ENCODE data around the gene LPP.
A peak's percentile ranks its signal among the peaks of the same experiment; 100 is the strongest.

Gene LPP

GRCh38 chr3:188390775-188391443 is 237.0 kb downstream of the LPP start:
- no peaks in the 10 kb centered on the region for H3K9me3 ChIP-seq (ENCODE audit: low read length)

GRCh38 chr3:188391592-188391991 is 237.6 kb downstream of the LPP start:
- Histone ChIP-seq H3K9ac (ENCODE audit: low read length) (no peak overlapping the region), H3K36me3 (ENCODE audit: insufficient read depth, low read length) (no peaks in the 10 kb centered on the region), H4K20me1 (ENCODE audit: insufficient read depth, low read length) (no peaks in the 10 kb centered on the region), H3K27ac (ENCODE audit: low read depth, low read length, poor library complexity, severe bottlenecking) (peak overlapping the region; percentile 92), H3F3A (ENCODE audit: insufficient read depth, low read length) (no peaks in the 10 kb centered on the region), H2AFZ (ENCODE audit: low read length) (no peak overlapping the region), H3K4me3 (ENCODE audit: low read depth, low read length, poor library complexity, severe bottlenecking) (no peak overlapping the region), H3K9me2 (ENCODE audit: low read depth, low read length) (no peaks in the 10 kb centered on the region), H3K79me2 (ENCODE audit: insufficient read depth, low read length) (no peaks in the 10 kb centered on the region), H3K27me3 (ENCODE audit: insufficient read depth, low read length) (no peaks in the 10 kb centered on the region), H3K4me1 (ENCODE audit: insufficient read depth, low read length, severe bottlenecking) (peaks cover 38% of the 10 kb centered on the region), H3K9me3 (ENCODE audit: low read length) (no peaks in the 10 kb centered on the region), H3K4me2 (ENCODE audit: low read length) (no peak overlapping the region)
- no peak for TF ChIP-seq CTCF (IDR thresholded peaks at IDR 0.05; ENCODE audit: low read length)
- no peak for TF ChIP-seq EZH2 (IDR thresholded peaks at IDR 0.05; ENCODE audit: borderline replicate concordance, low read length)

More at GRCh38 chr3:188390775-188391443, 237.0 kb downstream of the LPP start:
- H3K4me2 ChIP-seq (ENCODE audit: low read length), result peak overlapping the region; percentile 65
- H3K27ac ChIP-seq (ENCODE audit: low read depth, low read length, poor library complexity, severe bottlenecking), result peak overlapping the region; percentile 92
- H3K4me1 ChIP-seq (ENCODE audit: insufficient read depth, low read length, severe bottlenecking), result peaks cover 31% of the 10 kb centered on the region
- no peaks in the 10 kb centered on the region for H3K36me3 ChIP-seq (ENCODE audit: insufficient read depth, low read length)
- H3K9ac ChIP-seq (ENCODE audit: low read length), result peak overlapping the region; percentile 48
- no peak overlapping the region for H2AFZ ChIP-seq (ENCODE audit: low read length)
- H3K9me2 ChIP-seq (ENCODE audit: low read depth, low read length), result no peaks in the 10 kb centered on the region
- no peaks in the 10 kb centered on the region for H3K27me3 ChIP-seq (ENCODE audit: insufficient read depth, low read length)
- H3F3A ChIP-seq (ENCODE audit: insufficient read depth, low read length), result no peaks in the 10 kb centered on the region
- no peaks in the 10 kb centered on the region for H4K20me1 ChIP-seq (ENCODE audit: insufficient read depth, low read length)
- TF ChIP-seq CTCF (IDR thresholded peaks at IDR 0.05; ENCODE audit: low read length), result no peak
- TF ChIP-seq EZH2 (IDR thresholded peaks at IDR 0.05; ENCODE audit: borderline replicate concordance, low read length), result no peak
- no peaks in the 10 kb centered on the region for H3K79me2 ChIP-seq (ENCODE audit: insufficient read depth, low read length)
- peak overlapping the region; percentile 22 for H3K4me3 ChIP-seq (ENCODE audit: low read depth, low read length, poor library complexity, severe bottlenecking)

- H3K27ac ChIP-seq (ENCODE audit: low read depth, low read length, poor library complexity, severe bottlenecking), result peak overlapping the region; percentile 92
These were observed 238.1 kb downstream of the LPP start for GRCh38 chr3:188392076-188392475.

More at GRCh38 chr3:188392076-188392475, 238.1 kb downstream of the LPP start:
- Histone ChIP-seq H3K9me3 (ENCODE audit: low read length) (no peaks in the 10 kb centered on the region), H3K79me2 (ENCODE audit: insufficient read depth, low read length) (no peaks in the 10 kb centered on the region), H3K9me2 (ENCODE audit: low read depth, low read length) (no peaks in the 10 kb centered on the region), H3K4me1 (ENCODE audit: insufficient read depth, low read length, severe bottlenecking) (peaks cover 42% of the 10 kb centered on the region), H3K9ac (ENCODE audit: low read length) (no peak overlapping the region), H3K4me2 (ENCODE audit: low read length) (no peak overlapping the region), H3K36me3 (ENCODE audit: insufficient read depth, low read length) (no peaks in the 10 kb centered on the region), H2AFZ (ENCODE audit: low read length) (no peak overlapping the region), H4K20me1 (ENCODE audit: insufficient read depth, low read length) (no peaks in the 10 kb centered on the region), H3F3A (ENCODE audit: insufficient read depth, low read length) (no peaks in the 10 kb centered on the region), H3K4me3 (ENCODE audit: low read depth, low read length, poor library complexity, severe bottlenecking) (no peak overlapping the region), H3K27me3 (ENCODE audit: insufficient read depth, low read length) (no peaks in the 10 kb centered on the region)
- TF ChIP-seq EZH2 (IDR thresholded peaks at IDR 0.05; ENCODE audit: borderline replicate concordance, low read length) (no peak), CTCF (IDR thresholded peaks at IDR 0.05; ENCODE audit: low read length) (no peak)
